Osteocyte (in vitro differentiated cells): Measurements from ENCODE around the gene TRAT1. TPM values are rescaled to one million over a fixed set of nuclear protein-coding genes. Genes with fewer than 3 reads are reported as not detected.

ENCODE experiments used
- DNase-seq: peaks from one replicate; pipeline ENCODE4 v3.0.0; 2021; ENCODE audit warnings: mixed read lengths; ENCODE audit not compliant: unreplicated experiment; ENCODE audit errors: extremely low spot score
- H3K27ac Mint-ChIP-seq: one replicate; pipeline ENCODE4 v1.8.0; 2021; ENCODE audit warnings: mild to moderate bottlenecking, mixed read lengths; ENCODE audit not compliant: unreplicated experiment
- H3K27me3 Mint-ChIP-seq: one replicate; pipeline ENCODE4 v1.8.0; 2021; ENCODE audit warnings: mixed read lengths; ENCODE audit not compliant: unreplicated experiment
- H3K36me3 Mint-ChIP-seq: one replicate; pipeline ENCODE4 v1.8.0; 2021; ENCODE audit warnings: mixed read lengths; ENCODE audit not compliant: unreplicated experiment
- H3K4me1 Mint-ChIP-seq: one replicate; pipeline ENCODE4 v1.8.0; 2021; ENCODE audit warnings: mixed read lengths; ENCODE audit not compliant: unreplicated experiment
- H3K4me3 Mint-ChIP-seq: one replicate; pipeline ENCODE4 v1.8.0; 2021; ENCODE audit warnings: mild to moderate bottlenecking, moderate library complexity, mixed read lengths; ENCODE audit not compliant: unreplicated experiment
- H3K9me3 Mint-ChIP-seq: one replicate; pipeline ENCODE4 v1.8.0; 2021; ENCODE audit warnings: mixed read lengths; ENCODE audit not compliant: unreplicated experiment
- CTCF ChIP-seq: fragments of 200-600 bp; sonication (generic); IDR thresholded peaks from 2 replicates; pipeline ENCODE4 v1.5.0; 2021; ENCODE audit warnings: antibody characterized with exemption, mild to moderate bottlenecking, moderate library complexity
- total RNA-seq: library from RNA; stranded (reverse); gene quantifications from 2 replicates; pipeline ENCODE4 v1.2.1, GENCODE V29; 2021

Gene TRAT1
- total RNA-seq, 1 donor from 2014 or later = not detected

- TF ChIP-seq CTCF = no peak
- no peak for DNase-seq
- H3K27me3 Mint-ChIP-seq = peaks cover 14% of the 10 kb centered on the region
- H3K36me3 Mint-ChIP-seq = no peaks in the 10 kb centered on the region
- no peaks in the 10 kb centered on the region for H3K9me3 Mint-ChIP-seq
- H3K4me1 Mint-ChIP-seq = no peaks in the 10 kb centered on the region
- H3K4me3 Mint-ChIP-seq = no peak overlapping the region
- H3K27ac Mint-ChIP-seq = no peak overlapping the region
Measured at GRCh38 chr3:108845709-108846293, 23.2 kb downstream of the TRAT1 start.

GRCh38 chr3:108847187-108847586 is 24.6 kb downstream of the TRAT1 start:
- no peak for TF ChIP-seq CTCF
- DNase-seq = no peak
- Mint-ChIP-seq H3K4me1 (no peaks in the 10 kb centered on the region), H3K9me3 (no peaks in the 10 kb centered on the region), H3K27me3 (peaks cover 10% of the 10 kb centered on the region), H3K27ac (no peak overlapping the region), H3K36me3 (no peaks in the 10 kb centered on the region), H3K4me3 (no peak overlapping the region)

- H3K4me3 Mint-ChIP-seq = no peak overlapping the region
- no peak for TF ChIP-seq CTCF
- H3K27ac Mint-ChIP-seq = no peak overlapping the region
- H3K4me1 Mint-ChIP-seq = no peaks in the 10 kb centered on the region
- H3K27me3 Mint-ChIP-seq = peaks cover 8% of the 10 kb centered on the region
- no peaks in the 10 kb centered on the region for H3K9me3 Mint-ChIP-seq
- no peak for DNase-seq
- H3K36me3 Mint-ChIP-seq = no peaks in the 10 kb centered on the region
Measured at GRCh38 chr3:108849075-108849474, 26.5 kb downstream of the TRAT1 start.

- H3K27ac Mint-ChIP-seq = no peak overlapping the region
- H3K36me3 Mint-ChIP-seq = no peaks in the 10 kb centered on the region
- no peak for TF ChIP-seq CTCF
Measured at GRCh38 chr3:108861401-108861800, 38.8 kb downstream of the TRAT1 start.

GRCh38 chr3:108862865-108863798 is 40.5 kb downstream of the TRAT1 start:
- no peak for DNase-seq
- no peak overlapping the region for H3K27ac Mint-ChIP-seq
- no peaks in the 10 kb centered on the region for H3K36me3 Mint-ChIP-seq
- TF ChIP-seq CTCF = no peak
- no peaks in the 10 kb centered on the region for H3K4me1 Mint-ChIP-seq
- H3K9me3 Mint-ChIP-seq = no peaks in the 10 kb centered on the region
- H3K4me3 Mint-ChIP-seq = no peak overlapping the region
- H3K27me3 Mint-ChIP-seq = peaks cover 3% of the 10 kb centered on the region

More at GRCh38 chr3:108861401-108861800, 38.8 kb downstream of the TRAT1 start:
- H3K4me1 Mint-ChIP-seq = no peaks in the 10 kb centered on the region
- H3K4me3 Mint-ChIP-seq = no peak overlapping the region
- no peaks in the 10 kb centered on the region for H3K9me3 Mint-ChIP-seq
- peaks cover 5% of the 10 kb centered on the region for H3K27me3 Mint-ChIP-seq
- no peak for DNase-seq
